Measurements from ENCODE around the gene PRR19. TPM values are rescaled to one million over a fixed set of nuclear protein-coding genes. Genes with fewer than 3 reads are reported as not detected.

Gene PRR19
- total RNA-seq, 1 donor from 2014 or later, result 2.0 TPM

DNA sequence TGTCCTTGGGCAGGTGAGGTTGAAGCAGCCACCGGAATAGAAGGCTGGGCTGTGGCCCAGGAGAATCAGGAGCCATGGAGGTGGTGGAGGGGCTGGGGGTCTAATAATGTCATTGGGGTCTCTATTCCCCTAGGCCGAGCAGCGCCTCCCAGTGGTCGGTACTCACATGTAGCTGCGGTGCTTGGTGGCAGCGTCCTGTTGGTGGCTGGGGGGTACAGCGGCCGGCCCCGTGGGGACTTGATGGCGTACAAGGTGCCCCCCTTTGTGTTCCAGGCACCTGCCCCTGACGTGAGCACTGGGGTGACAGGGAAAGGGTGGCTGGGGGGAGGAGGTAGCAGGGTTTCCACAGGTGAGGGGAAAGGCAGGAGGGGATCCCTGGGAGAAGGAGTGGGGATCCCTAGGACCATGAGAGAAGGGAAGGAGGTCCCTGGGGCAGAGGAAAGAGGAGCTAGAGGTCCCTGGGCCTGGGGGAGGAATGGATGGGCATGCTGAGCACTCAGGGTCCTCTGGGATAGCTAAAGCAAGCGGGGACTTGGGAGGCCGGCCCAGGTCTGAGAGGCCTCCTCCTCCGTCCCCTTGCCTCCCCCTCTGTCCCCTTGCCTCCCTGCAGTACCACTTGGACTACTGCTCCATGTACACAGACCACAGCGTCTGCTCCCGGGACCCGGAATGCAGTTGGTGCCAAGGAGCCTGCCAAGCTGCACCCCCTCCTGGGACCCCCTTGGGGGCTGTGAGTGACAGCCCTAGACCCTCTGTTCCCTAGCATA is 41.6 kb downstream of the PRR19 start:
- Mint-ChIP-seq H3K27ac (ENCODE audit: unreplicated experiment) (no peak overlapping the region), H3K27me3 (ENCODE audit: unreplicated experiment) (no peaks in the 10 kb centered on the region), H3K36me3 (ENCODE audit: unreplicated experiment) (peaks cover 23% of the 10 kb centered on the region), H3K9me3 (ENCODE audit: unreplicated experiment) (no peaks in the 10 kb centered on the region), H3K4me3 (ENCODE audit: unreplicated experiment) (no peak overlapping the region), H3K4me1 (ENCODE audit: unreplicated experiment) (no peaks in the 10 kb centered on the region)
- TF ChIP-seq, protein P1, sequence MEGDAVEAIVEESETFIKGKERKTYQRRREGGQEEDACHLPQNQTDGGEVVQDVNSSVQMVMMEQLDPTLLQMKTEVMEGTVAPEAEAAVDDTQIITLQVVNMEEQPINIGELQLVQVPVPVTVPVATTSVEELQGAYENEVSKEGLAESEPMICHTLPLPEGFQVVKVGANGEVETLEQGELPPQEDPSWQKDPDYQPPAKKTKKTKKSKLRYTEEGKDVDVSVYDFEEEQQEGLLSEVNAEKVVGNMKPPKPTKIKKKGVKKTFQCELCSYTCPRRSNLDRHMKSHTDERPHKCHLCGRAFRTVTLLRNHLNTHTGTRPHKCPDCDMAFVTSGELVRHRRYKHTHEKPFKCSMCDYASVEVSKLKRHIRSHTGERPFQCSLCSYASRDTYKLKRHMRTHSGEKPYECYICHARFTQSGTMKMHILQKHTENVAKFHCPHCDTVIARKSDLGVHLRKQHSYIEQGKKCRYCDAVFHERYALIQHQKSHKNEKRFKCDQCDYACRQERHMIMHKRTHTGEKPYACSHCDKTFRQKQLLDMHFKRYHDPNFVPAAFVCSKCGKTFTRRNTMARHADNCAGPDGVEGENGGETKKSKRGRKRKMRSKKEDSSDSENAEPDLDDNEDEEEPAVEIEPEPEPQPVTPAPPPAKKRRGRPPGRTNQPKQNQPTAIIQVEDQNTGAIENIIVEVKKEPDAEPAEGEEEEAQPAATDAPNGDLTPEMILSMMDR (IDR thresholded peaks at IDR 0.05), result no peak
- DNase-seq (ENCODE audit: extremely low spot score, unreplicated experiment), result no peak

GRCh38 chr19:42344336-42344893 is 42.5 kb downstream of the PRR19 start:
- Mint-ChIP-seq H3K4me1 (ENCODE audit: unreplicated experiment) (no peaks in the 10 kb centered on the region), H3K27ac (ENCODE audit: unreplicated experiment) (no peak overlapping the region), H3K4me3 (ENCODE audit: unreplicated experiment) (no peak overlapping the region), H3K36me3 (ENCODE audit: unreplicated experiment) (peaks cover 25% of the 10 kb centered on the region), H3K9me3 (ENCODE audit: unreplicated experiment) (no peaks in the 10 kb centered on the region), H3K27me3 (ENCODE audit: unreplicated experiment) (no peaks in the 10 kb centered on the region)
- TF ChIP-seq, protein P1 (IDR thresholded peaks at IDR 0.05), result no peak
- DNase-seq (ENCODE audit: extremely low spot score, unreplicated experiment), result no peak

GRCh38 chr19:42345191-42345812 is 43.4 kb downstream of the PRR19 start:
- Mint-ChIP-seq H3K27me3 (ENCODE audit: unreplicated experiment) (no peaks in the 10 kb centered on the region), H3K4me3 (ENCODE audit: unreplicated experiment) (no peak overlapping the region), H3K4me1 (ENCODE audit: unreplicated experiment) (no peaks in the 10 kb centered on the region), H3K27ac (ENCODE audit: unreplicated experiment) (no peak overlapping the region), H3K36me3 (ENCODE audit: unreplicated experiment) (peaks cover 30% of the 10 kb centered on the region), H3K9me3 (ENCODE audit: unreplicated experiment) (no peaks in the 10 kb centered on the region)
- TF ChIP-seq, protein P1 (IDR thresholded peaks at IDR 0.05), result no peak
- no peak for DNase-seq (ENCODE audit: extremely low spot score, unreplicated experiment)

GRCh38 chr19:42348211-42348610 is 46.3 kb downstream of the PRR19 start:
- no peak overlapping the region for H3K27ac Mint-ChIP-seq (ENCODE audit: unreplicated experiment)
- TF ChIP-seq, protein P1 (IDR thresholded peaks at IDR 0.05), result no peak
- H3K36me3 Mint-ChIP-seq (ENCODE audit: unreplicated experiment), result peaks cover 35% of the 10 kb centered on the region
- no peaks in the 10 kb centered on the region for H3K4me1 Mint-ChIP-seq (ENCODE audit: unreplicated experiment)
- no peak overlapping the region for H3K4me3 Mint-ChIP-seq (ENCODE audit: unreplicated experiment)
- no peak for DNase-seq (ENCODE audit: extremely low spot score, unreplicated experiment)
- H3K9me3 Mint-ChIP-seq (ENCODE audit: unreplicated experiment), result no peaks in the 10 kb centered on the region
- no peaks in the 10 kb centered on the region for H3K27me3 Mint-ChIP-seq (ENCODE audit: unreplicated experiment)

Data from osteocyte (in vitro differentiated cells).